ENCODE results near the gene HTR1A.

DNA sequence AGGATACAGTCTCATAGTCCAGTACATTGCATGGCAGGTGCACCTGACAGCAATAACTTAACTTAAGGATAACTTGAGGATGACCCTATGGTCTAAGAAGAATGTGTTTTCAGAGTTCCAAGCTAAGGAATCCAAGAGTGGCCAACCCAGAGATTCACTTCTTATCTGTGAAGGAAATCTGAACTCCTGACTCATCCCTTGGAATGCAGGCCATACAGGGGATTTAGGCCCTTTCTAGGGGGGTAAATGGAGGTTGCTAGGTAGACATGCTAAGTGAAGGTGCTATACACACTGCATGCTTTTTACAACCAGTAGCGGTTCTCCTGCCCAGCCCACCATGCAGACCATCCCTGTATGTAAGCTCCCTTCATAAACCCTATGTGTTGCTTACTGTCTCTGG is 50.4 kb downstream of the HTR1A start:
- no peak for TF ChIP-seq EZH2 (IDR thresholded peaks at IDR 0.05)
- no peak for TF ChIP-seq CTCF (IDR thresholded peaks at IDR 0.05)
